HG02943 (cell line): ENCODE results near the gene LRRC14B.

Experiments used
- ATAC-seq: cut with Tn5 transposase; IDR thresholded peaks from one replicate; pipeline ENCODE4 v1.9.1; 2021; ENCODE audit warnings: mild to moderate bottlenecking, low read depth, moderate library complexity; ENCODE audit not compliant: unreplicated experiment

Gene LRRC14B

DNA sequence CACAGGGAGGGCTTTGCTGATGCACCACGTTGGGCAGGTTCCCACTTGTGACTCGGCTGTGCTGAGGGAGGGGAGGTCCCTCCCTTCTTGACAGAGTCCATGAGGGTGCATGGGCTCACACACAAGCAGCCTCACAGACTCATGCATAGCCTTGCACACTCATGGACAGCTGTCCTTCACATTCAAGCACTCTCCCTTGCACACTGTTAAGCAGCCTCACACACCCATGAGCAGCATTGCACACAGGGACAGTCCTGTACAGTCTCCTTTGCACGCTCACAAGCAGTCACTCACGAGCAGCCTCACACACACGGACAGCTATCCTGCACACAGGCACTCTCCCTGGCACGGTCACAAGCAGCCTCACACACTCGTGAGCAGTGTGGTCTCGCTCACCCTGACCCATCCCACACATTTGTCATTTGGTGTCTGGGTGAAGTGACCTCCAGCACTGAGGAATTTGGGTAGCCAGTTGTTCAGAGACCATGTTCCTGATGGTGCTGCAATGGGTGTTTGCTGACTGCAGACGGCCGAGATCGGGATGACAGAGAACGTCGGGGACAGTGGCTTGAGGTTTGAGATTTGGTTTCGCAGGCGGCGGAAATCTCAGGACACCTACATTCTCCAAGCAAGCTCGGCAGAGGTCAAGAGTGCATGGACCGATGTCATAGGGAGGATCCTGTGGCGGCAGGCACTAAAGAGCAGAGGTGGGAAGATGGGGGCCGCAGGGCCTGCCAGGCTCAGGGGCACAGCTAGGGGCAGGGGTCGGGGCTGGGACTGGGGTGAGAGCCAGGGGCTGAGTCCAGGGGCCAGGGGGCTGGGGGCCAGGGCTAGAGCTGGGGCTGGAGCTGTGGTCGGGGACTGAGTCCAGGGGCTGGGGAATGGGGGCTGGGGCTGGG, 17.7 kb upstream of the LRRC14B start:
- ATAC-seq = no peak

DNA sequence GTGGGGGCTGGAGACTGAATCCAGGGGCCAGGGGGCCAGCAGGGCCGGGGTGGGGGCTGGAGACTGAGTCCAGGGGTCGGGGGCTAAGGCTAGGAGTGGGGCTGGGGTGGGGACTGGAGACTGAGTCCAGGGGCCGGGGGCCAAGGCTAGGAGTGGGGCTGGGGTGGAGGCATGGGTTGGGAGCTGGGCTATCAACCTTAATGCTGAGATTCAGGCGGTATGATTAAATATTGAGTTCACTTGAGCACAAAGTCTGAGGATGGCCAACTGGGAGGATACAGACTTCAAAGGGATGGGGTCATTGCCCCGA, 17.0 kb upstream of the LRRC14B start:
- no peak for ATAC-seq

DNA sequence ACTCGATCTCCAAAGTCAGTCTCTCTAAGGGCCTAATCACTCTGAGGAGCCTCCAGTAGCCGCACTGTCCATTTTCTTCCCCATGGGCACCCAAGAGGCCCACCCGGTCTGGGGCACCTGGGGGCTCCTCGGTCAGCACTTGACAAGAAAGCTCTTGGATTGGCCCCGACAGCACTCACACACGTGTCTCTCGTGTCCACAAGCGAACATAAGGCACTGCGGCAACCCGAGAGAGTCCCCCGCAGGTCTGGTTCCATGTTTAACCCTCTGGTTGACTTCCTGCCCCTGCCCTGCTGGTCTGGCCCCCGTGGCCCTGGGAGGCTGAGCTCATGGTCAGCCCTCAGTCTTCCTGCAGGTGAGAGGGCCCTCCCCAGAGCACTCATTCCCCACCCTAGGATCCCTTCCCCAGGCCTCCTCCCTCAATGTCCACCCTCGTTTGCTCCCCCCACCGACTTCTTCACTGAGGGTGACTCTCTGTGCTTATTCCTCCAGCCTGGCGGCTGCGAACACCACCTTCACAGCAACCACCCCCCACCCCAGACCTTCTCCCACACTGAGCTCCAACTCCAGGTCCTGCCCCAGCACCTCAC, 16.3 kb upstream of the LRRC14B start:
- ATAC-seq = no peak

DNA sequence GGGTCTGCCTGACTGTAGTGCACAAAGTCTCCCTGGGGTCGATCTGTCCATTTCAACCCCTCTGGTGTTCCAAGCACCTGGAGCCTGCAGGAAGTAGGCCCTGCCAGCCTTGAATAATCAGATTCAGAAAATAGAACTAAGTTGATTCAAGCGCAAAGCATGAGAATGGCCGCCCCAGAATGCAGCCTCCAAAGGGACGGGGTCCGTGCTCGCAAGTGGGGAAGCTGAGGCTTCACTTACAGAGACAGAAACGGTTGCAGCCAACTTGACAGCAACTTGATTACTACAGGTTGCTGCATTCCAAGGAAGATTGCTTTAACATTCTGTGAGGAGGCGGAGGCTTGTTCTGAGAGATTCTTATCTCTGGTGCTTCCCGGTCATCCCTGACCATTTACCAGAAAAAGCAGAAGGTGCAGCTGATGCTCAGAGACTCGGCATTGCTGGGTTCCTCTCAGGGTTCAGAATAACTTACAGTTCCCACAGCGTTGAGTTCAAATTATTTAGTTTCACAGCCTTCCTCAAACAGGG, 14.9 kb upstream of the LRRC14B start:
- no peak for ATAC-seq

DNA sequence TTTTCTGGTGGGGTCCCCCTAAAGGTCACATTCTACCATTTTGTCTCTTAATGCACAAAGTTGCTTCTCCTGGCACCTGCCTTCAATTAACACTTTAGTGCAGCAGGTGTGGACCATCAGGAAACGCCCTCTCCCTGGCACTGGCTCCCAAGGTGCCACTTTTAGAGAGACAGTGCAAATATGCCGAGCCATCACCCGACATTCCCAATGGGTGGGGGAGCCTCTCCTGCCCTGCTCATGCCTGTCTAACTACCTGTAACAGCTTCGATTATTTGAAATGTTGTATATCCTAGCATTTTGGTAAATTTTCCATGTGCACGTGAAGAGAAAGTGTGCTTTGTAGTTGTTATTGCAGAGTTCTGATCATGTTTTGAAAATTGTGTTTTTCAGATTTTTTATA, 13.2 kb upstream of the LRRC14B start:
- ATAC-seq = no peak

DNA sequence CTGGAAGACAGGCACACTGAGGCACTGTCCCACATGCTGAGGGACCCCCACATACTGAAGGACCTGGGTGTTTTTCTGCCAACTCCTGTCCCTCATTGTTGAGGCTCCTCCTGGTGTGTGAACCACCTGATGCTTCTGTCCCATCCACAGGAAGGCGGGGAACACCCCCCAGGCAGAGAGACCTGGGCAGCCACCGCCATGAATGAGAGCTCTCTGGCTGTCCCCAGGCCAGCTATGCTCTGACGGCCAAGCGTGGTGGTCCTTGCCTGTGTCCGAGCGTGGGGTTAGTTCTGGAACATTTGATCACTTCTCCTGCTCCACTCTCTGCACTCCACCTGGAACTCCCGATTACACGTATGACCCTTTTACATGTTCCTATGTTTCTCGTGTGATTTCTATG, 11.9 kb upstream of the LRRC14B start:
- no peak for ATAC-seq

DNA sequence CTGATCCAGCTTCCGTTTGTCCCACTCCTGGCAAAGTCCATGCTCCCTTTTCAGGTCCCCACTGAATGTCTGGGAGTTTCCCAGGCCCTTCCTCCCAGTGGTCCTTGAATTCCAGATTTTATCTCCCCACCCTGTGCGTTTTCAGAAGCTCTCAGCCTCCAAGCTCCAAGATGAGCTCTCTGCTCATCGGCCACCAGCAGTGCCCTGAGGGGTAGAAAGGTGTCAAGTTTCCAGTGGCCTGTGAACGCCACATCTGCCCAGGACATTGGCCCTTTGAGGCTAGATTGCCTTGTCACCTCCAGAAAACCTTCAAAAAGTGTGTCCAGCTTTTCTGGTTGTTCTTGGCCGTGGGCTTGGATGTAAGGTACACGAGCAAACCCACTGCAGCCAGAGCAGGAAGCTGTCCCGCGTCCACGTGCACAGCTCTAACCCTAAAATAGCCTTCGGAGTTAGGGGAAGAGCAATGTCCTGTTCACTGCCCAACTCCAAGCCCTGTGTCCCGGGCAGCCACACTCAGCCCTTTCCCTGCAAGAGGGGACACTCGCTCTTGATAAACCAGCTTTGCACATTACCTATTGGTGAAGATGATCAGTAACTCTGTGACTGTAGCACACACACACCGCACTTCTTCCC, 10.9 kb upstream of the LRRC14B start:
- no peak for ATAC-seq

DNA sequence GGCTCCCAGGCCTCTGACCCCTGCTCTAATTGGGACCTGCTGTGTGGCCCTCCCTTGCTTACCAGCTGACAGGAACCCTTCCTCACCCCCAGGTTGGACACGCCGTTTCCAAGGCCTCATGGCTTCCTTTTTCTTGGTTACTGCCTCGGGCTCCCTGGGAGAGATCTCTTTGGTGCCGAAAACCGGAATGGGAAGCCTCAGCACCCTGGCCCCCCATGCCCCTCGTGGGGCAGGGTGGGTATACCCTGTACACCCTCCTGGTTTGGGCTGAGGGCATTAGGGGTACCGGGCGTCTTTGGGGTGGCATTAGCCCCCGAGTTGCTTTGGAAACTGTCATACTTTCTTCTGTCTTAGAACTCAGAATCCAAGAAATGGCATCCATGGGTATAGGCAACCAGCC, 10.1 kb upstream of the LRRC14B start:
- no peak for ATAC-seq

DNA sequence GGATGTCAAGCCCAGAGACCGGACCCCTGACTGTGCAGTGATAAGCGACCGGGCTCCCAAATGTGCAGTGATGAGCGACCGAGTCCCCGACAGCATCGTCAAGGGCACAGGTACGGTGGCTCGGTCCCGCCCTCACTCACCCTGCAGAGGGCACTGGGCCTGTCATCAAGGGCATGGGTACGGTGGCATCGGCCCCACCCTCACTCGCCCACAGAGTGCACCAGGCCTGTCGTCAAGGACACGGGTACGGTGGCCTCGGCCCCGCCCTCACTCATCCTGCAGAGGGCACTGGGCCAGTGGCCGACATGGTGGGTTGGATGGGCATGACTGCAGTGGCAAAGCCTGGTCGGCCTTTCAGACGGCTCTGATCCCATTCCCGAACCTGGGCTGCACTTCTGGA, 9.7 kb upstream of the LRRC14B start:
- ATAC-seq = no peak

DNA sequence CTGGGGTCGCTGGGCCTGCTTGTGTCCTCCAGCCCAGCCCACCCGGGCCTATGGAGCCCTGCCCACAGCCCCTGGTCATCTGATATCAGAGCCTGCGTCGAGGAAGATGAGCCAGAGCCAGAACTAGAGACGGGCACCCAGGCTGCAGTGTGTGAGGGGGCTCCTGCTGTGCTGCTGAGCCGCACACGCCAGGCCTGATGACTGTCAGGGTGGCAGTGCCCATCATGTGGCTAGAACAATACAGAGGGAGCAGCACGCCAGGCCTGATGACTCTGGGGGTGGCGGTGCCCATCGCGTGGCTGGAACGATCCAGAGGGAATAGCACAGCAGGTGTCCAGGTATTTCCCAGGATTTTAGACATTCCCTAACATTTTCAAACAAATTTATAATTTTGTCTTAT, 9.2 kb upstream of the LRRC14B start:
- ATAC-seq = no peak

DNA sequence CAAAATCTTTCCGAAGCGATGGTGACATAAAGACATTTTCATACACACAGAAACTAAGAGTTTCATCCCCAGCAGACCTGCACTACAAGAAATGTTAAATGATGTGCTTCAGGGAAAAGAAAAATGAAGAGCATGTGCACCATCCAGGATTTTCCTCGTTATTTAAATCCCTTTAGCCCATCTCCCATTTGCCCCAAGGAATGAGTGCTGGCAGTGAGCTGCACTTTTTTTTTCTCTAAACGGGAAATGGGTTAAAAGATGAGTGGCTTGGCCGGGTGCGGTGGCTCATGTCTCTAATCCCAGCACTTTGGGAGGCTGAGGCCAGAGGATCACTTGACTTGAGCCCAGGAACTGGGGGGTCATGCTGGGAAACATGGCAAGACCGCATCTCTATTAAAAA, 6.8 kb upstream of the LRRC14B start:
- ATAC-seq = no peak

DNA sequence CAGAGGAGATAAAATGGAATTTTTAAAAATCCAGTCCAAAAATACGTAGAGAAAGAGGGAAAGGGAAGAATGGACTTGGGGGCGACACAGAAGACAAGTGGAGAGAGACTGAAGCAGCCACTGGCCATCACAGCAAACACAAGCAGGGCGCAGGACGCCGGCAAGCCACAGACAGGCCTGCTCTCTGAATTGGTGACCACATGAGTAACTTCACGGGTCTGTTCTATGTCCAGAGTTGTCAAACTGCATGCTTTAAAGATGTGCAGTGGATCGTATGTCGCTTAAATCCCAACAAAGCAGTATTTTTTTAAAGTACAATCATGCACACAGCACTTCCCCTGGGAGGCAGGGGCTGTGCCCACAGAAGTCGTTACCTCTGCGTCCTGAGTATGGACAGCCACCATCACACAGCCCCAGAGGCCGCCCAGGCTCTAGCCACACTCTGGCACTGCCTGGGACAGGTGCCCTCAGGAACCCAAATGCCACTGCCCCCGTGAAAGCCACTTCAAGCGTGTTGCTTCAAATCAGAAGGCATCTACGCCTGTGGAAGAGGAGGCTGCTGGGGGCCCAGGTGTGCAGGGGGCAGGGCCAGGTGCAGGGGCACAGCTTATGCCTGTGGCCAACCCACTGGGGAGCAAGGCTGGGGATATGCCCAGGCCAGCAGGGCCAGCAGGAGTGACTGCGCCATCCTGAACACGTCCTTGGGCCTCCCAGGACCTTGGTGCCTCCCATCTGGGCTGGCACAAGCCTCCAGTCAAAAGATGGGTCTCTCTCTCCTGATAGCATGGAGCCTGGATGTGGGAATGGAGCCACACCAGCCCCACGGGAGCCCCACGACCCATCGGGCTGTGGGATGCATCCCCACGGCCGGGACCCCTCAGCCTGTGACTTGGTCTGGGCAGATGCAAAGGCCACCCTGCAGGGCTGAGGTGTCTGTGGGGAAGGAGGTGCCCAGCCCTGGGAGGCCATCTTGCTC, 5.9 kb upstream of the LRRC14B start:
- ATAC-seq = no peak

DNA sequence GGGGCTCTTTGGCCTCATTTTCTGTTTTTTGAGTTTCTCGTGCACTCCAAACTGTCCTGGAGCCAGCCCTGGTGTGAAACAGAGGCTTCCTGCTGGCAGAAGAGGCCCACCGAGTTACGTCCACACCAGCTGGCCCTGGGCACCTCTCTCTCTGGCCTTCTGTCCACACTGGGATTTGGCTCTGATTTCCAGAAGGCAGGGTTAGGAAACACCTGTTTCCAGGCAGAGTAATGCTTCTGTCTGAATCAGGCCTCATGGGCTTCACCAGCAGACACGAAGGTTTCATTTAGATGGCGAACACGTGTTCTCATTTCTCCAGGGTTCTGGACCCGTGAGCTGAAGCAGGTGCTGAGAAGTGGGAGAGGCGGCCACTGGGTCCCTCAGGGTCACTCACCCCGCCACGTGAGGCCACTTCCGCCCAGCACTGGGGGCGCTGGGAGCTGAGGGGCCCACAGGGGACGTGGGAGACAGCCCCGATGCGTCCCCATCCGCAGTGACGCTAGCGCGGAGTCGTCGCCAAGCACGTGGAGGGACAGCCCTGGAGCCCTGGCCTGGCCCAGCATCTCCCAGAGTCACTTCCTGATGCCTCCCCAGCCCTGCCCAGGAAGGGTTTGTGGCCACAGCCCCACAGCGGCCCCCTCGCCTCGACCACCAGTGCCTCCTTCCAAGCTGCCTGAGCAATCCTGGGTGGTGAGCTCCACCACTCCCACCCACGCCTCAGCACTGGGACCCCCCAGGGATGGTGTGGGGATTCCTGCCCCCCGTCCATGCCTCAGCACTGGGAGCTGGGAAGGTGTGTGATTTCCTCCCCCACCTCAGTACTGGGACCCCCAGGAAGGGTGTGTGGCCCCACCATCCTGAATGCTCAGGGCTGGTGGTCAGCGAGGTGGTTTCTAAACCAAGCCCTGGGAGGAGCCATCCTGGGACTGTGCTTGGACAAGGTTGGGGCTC, 4.9 kb upstream of the LRRC14B start:
- no peak for ATAC-seq

DNA sequence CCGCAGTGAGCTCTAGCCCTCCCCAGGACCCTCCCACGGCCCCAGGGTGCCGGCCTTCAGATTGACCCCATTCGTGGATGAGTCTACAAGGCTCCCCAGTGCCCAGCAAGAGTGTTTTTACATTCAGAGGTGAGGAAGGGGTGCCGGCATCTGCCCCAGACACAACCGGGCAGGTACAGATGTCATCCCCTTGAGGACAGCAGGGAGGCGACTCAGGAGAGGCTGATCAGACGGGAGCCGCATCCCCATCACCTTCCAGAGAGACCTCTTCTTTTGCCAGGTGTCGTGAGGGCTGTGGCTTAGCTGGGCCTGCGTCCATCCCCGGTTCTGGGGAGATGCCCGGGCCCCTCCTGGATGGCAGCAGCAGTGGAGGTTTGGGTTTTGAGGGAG, 4.3 kb upstream of the LRRC14B start:
- ATAC-seq = no peak

DNA sequence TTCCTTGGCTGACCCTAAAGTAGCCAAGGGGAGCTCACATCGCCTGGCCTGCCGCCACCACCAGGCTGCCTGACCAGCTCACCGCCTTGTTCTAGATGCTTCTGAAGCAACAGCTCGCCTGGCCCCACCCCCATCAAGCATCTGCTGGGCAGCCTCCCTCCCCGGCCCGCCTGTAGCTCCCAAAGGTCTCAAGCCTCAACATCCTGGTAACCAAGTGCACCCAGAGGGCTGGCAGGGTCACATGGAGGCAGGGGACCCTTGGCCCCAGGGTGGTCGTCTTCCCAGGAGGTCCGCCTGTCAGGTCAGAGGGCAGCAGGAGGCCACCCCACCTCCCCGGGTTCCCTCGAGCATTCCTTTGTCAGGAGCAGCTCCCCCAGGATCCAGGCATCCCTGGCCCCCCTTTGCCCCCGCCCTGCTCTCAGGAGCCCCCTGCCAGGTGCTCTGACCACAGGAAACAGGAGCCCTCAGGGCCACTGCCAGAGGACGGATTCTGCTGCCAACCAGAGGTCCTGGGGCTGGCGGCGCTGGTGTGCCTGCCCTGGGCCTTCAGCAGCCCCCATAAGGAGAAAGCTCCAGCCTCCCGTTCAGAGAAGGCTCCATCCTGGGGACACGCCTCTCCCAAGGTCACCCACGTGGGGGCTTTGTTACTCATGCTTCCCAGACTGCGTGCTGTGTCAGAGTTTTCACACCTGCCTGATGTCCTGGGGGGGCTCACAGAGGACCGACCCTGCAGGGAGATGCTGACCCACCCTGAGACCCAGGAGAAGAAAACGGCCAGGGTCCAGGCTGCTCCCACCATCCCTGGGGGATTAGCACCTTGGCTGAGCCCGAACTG, 3.5 kb upstream of the LRRC14B start:
- no peak for ATAC-seq

DNA sequence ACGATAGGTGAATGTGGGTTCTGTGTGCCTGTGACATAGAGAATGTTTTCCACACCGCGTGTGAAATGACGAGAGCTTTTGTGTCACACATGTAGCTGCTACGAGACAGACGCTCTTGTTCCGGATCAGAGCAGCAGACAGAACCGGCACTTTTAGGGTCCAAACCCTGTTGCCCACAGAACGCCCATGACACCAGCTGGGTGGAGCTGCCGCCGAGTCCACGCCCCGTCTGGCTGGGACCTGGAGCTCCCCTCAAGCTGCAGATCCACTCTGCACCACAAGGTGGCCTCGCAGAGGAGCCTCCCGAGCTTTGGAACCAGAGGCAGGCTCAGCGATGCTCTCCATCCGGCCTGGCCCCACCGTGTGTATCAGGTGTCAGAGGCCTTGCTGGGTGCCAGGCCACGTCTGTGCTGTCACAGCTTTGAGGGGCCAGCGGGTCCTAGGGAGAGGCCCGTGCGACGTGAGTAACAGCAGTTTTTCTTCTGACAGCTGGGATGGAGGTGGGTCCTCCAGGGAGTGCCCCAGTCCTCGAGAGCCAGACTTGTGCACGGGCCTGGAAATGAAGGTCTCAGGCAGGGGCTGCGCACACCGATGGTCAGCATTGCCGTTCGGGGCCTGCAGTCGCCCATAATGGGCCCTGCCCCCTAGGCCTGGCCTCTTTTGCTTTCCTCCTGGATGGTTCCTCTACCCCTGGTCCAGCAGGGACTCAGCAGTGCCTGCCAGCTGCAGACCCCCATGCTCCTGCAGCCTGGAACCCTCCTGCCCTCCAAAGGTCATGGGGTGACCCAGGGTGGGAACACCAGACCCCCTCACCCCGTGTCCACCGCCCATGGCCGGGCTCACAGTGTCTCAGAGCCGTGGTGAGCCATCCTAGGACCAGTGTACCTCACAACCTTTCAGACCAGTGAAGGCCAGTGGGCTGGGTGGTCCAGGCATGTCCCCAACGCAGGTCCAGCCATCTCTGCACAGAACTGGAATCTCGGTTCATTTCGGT, 2.5 kb upstream of the LRRC14B start:
- ATAC-seq = peak; percentile 57

DNA sequence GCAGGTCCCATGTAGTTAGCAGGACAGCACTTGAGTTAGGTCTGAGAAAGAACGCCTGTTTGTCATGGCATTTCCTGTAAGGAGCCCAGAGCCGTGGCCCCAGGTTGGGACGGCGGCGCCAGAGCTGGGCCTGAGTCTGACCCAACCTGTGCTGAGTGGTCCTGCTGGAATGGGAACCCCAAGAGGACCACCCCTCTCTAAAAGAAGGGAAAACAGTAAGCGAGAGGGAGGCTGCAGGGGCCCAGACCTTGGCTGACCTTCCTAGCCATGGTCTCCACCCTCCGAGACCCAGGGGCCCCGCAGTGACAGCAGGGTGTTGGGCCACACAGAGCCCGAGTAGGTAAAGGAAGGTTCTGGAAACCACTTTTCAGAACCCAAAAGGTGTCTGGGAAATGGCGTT, 1.8 kb upstream of the LRRC14B start:
- ATAC-seq = no peak
